SK-N-SH treated with all-trans-retinoic acid at 6 μM for 48 hours (cell line): Measurements from ENCODE around the gene GRIK2.

ENCODE experiments used
- ARNTL ChIP-seq: fragments of 450-650 bp; formaldehyde crosslinking; IDR thresholded peaks from 2 replicates; pipeline ENCODE4 v1.5.0; 2020; ENCODE audit warnings: low read depth, mild to moderate bottlenecking, moderate library complexity, borderline replicate concordance
- CSDC2 ChIP-seq: fragments of 250-450 bp; sonication (Bioruptor Pico); IDR thresholded peaks from 2 replicates; pipeline ENCODE4 v1.5.0; 2020; ENCODE audit warnings: mild to moderate bottlenecking, moderate library complexity
- ESRRG ChIP-seq: fragments of 250-450 bp; sonication (Bioruptor Pico); IDR thresholded peaks from 2 replicates; pipeline ENCODE4 v1.6.1; 2021; ENCODE audit warnings: mild to moderate bottlenecking
- PATZ1 ChIP-seq: fragments of 250-450 bp; sonication (Bioruptor Pico); IDR thresholded peaks from 2 replicates; pipeline ENCODE4 v1.8.0; 2020; ENCODE audit warnings: mild to moderate bottlenecking, moderate library complexity, borderline replicate concordance
- RARB ChIP-seq: fragments of 250-450 bp; sonication (Bioruptor Pico); IDR thresholded peaks from 2 replicates; pipeline ENCODE4 v1.8.0; 2021; ENCODE audit warnings: mild to moderate bottlenecking, moderate library complexity
- TCF4 ChIP-seq: fragments of 250-450 bp; sonication (Bioruptor Pico); IDR thresholded peaks from 2 replicates; pipeline ENCODE4 v1.8.0; 2021; ENCODE audit warnings: mild to moderate bottlenecking, moderate library complexity, borderline replicate concordance
- ZFP3 ChIP-seq: fragments of 250-450 bp; sonication (Bioruptor Pico); IDR thresholded peaks from 2 replicates; pipeline ENCODE4 v1.5.0; 2020; ENCODE audit warnings: mild to moderate bottlenecking, moderate library complexity
- ZFP30 ChIP-seq: fragments of 450-650 bp; formaldehyde crosslinking; IDR thresholded peaks from 2 replicates; pipeline ENCODE4 v1.5.0; 2022; ENCODE audit warnings: mild to moderate bottlenecking, moderate library complexity
- ZNF565 ChIP-seq: fragments of 450-650 bp; formaldehyde crosslinking; conservative IDR thresholded peaks from 2 replicates; pipeline ENCODE4 v1.5.0; 2020; ENCODE audit warnings: low read depth, mild to moderate bottlenecking, moderate library complexity
- ZNF8 ChIP-seq: fragments of 450-650 bp; formaldehyde crosslinking; IDR thresholded peaks from 2 replicates; pipeline ENCODE4 v1.5.0; 2020; ENCODE audit warnings: mild to moderate bottlenecking, moderate library complexity
- TF ChIP-seq, protein P1 (sequence below): fragments of 250-450 bp; sonication (Bioruptor Pico); IDR thresholded peaks from 2 replicates; pipeline ENCODE4 v1.5.0; 2020; ENCODE audit warnings: mild to moderate bottlenecking, moderate library complexity
- TF ChIP-seq, protein P2 (sequence below): fragments of 250-450 bp; sonication (Bioruptor Pico); IDR thresholded peaks from 2 replicates; pipeline ENCODE4 v1.5.1; 2020; ENCODE audit warnings: low read depth, mild to moderate bottlenecking, moderate library complexity

DNA sequence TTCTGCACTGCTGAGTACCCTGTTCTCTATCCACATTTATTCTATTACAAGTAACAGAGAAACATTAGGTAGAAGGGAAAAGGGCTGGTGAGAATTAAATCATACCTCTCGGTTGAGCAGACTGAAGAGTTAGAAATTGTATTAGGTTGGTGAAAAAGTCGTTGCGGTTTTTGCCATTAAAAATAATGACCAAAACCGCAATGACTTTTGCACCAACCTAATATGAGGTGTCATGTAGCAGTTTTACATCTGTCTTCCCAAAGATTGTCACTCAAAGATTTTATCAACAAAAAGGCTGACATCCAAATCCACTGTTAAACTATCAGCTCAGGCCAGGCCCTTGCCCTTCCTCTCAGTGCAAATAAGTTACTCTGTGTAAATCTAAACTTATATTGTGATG, 28.3 kb upstream of the GRIK2 start:
- TF ChIP-seq ZFP30 (CRISPR knock-in tag) (no peak), ZNF565 (CRISPR knock-in tag) (no peak), PATZ1 (no peak), RARB (CRISPR knock-in tag) (no peak), TCF4 (CRISPR knock-in tag) (no peak), ZNF8 (CRISPR knock-in tag) (no peak), ESRRG (no peak), ZFP3 (CRISPR knock-in tag) (no peak), CSDC2 (CRISPR knock-in tag) (no peak), ARNTL (no peak)
- TF ChIP-seq, protein P1, sequence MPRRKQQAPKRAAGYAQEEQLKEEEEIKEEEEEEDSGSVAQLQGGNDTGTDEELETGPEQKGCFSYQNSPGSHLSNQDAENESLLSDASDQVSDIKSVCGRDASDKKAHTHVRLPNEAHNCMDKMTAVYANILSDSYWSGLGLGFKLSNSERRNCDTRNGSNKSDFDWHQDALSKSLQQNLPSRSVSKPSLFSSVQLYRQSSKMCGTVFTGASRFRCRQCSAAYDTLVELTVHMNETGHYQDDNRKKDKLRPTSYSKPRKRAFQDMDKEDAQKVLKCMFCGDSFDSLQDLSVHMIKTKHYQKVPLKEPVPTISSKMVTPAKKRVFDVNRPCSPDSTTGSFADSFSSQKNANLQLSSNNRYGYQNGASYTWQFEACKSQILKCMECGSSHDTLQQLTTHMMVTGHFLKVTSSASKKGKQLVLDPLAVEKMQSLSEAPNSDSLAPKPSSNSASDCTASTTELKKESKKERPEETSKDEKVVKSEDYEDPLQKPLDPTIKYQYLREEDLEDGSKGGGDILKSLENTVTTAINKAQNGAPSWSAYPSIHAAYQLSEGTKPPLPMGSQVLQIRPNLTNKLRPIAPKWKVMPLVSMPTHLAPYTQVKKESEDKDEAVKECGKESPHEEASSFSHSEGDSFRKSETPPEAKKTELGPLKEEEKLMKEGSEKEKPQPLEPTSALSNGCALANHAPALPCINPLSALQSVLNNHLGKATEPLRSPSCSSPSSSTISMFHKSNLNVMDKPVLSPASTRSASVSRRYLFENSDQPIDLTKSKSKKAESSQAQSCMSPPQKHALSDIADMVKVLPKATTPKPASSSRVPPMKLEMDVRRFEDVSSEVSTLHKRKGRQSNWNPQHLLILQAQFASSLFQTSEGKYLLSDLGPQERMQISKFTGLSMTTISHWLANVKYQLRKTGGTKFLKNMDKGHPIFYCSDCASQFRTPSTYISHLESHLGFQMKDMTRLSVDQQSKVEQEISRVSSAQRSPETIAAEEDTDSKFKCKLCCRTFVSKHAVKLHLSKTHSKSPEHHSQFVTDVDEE = no peak
- TF ChIP-seq, protein P2, sequence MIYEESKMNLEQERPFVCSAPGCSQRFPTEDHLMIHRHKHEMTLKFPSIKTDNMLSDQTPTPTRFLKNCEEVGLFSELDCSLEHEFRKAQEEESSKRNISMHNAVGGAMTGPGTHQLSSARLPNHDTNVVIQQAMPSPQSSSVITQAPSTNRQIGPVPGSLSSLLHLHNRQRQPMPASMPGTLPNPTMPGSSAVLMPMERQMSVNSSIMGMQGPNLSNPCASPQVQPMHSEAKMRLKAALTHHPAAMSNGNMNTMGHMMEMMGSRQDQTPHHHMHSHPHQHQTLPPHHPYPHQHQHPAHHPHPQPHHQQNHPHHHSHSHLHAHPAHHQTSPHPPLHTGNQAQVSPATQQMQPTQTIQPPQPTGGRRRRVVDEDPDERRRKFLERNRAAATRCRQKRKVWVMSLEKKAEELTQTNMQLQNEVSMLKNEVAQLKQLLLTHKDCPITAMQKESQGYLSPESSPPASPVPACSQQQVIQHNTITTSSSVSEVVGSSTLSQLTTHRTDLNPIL (CRISPR knock-in tag) = no peak
